HTR-8/SVneo (cell line): ENCODE measurements around the gene RELB.
"Not testable (repeated sequence)": the region's sequence is repeated elsewhere in the genome, so short reads cannot be mapped to it uniquely, and the experiment has no call there.

Experiments
- DNase-seq: peaks from one replicate; pipeline ENCODE4 v3.0.0; 2011; ENCODE audit warnings: low spot score, mixed read lengths; ENCODE audit not compliant: insufficient read length
- FAIRE-seq: peaks from 2 replicates; lab custom pipeline; 2011; peaks lifted over from hg19 to GRCh38; lab: Jason Lieb, UNC

RELB gene

DNA sequence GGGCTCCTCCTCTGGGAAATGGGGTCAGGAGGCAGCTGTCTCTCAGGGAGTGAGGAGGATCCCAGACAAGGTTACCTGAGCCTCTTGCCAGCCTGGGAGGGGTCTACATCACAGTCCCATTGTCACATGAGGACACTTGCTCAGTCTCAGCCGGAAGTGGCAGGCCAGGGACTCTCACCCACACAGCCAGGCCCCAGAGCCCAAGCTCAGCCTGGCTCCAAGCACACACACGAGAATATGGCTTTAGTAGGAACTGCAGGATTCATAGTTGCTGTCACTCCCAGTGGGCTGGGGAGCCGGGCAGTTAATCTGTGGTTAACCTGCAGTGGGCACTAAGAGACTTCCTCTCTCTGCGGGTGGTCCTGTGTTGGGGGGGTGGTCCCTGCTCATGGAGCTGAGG, 15.8 kb upstream of the RELB start:
- no peak for FAIRE-seq
- DNase-seq, result no peak

DNA sequence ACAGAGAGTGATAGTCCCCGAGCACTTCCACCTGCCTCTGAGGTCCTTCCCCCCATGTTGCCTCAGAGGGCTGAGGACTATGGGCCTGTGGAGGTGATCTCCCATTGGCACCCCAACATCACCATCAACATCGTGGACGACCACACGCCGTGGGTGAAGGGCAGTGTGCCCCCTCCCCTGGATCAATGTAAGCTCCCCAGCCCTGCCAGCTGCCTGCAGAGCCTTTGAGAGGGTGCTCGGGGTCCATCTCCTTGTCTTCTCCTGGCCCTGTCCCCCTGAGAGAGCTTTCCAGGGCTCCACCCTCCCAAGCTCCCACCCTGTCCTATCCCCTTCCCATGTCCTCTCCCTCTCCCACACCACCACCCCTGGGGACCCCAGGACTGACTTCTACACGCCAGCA, 14.9 kb upstream of the RELB start:
- DNase-seq (no peak), FAIRE-seq (no peak)

DNA sequence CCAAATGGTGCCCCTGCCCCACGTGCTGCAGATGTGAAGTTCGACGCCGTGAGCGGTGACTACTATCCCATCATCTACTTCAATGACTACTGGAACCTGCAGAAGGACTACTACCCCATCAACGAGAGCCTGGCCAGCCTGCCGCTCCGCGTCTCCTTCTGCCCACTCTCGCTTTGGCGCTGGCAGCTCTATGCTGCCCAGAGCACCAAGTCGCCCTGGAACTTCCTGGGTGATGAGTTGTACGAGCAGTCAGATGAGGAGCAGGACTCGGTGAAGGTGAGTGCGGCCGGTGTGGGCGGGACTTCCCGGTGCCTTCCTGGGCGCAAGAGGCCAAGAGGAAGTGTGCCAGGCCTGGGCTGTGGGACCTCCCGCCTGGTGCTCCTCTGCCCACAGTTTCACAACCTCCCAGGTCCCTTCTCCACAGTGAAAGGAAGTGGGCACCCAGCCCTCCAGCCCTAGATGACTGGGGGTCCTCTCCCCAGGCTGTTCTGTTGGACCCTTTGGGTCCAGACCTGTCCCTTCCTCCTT, 14.1 kb upstream of the RELB start:
- no peak for DNase-seq
- no peak for FAIRE-seq

DNA sequence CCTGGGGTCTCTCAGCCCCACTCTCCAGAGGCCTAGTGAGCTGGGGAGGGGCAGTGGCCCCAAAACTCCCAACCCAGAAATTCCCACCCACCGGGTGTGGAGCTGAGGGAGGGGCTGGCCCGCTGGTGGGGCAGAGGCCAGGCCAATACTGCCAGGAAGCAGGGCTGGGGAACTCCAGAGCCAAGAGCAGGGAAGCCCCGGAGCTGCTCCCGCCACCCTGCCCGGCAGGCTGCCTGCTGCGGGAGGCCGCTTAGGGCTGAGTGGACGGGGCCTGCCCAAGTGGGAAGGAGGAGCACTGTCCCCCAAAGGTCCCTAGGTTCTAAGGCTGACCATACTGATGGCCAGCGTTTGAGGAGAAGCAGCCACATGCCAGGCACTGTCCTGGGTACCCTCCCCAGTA, 13.0 kb upstream of the RELB start:
- FAIRE-seq (no peak), DNase-seq (no peak)

DNA sequence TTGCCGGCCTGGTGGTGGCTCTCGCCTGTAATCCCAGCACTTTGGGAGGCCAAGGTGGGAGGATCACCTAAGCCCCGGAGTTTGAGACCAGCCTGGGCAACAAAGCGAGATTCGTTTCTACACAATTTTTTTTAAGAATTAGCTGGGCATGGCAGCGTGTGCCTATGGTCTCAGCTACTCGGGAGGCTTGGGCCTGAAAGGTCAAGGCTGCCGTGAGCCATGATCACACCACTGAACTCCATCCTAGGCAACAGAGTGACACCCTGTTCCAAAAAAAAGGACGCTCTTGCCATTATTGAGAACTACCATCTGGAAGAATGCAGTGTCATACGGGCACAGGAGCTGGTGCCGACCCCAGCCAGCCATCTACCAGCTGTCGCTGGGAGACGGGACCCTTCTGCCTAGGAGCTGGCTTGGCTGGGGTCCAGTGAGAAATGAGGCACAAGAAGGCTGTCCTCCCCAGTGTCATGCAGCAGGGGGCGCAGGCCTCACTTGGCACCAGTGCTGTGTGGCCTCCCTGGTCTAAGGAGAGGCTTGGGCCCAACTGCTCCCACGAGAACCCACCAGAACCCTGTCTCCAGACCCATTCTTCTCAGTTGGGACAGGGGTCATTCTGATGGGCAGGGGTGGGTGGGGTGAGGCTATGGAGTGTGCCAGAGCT, 12.2 kb upstream of the RELB start:
- DNase-seq, result peak; percentile 31
- FAIRE-seq, result no peak

DNA sequence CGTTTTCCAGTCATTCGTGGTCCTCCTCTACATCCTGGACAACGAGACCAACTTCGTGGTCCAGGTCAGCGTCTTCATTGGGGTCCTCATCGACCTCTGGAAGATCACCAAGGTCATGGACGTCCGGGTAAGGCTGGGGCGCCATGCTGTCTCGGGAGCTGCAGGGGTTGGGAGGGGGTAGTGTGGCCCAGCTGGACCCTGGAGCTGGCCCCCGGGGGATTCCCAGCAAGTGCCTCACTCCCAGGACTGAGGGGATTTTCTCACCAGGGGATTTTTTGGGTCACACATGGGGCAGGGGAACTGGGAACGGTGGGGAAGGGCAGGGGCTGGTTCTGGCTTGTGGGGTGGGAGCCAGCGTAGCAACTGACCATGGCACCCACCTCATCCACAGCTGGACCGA, 10.8 kb upstream of the RELB start:
- FAIRE-seq (no peak), DNase-seq (no peak)

DNA sequence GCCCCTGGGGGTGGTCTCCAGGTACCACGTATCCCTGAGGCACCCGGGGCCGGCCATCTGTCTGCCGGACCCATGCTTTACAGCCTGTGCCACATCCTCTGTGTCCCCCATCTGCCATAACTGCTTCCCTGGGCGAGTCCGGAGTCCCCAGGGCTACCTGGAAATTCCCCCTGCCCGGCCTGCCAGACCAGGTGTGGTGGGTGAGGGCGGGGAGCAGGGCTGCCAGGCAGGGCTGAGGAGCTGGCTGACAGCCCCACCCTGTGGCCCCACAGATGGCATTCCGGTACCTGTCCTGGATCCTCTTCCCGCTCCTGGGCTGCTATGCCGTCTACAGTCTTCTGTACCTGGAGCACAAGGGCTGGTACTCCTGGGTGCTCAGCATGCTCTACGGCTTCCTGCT, 10.3 kb upstream of the RELB start:
- FAIRE-seq, result no peak
- DNase-seq, result no peak

DNA sequence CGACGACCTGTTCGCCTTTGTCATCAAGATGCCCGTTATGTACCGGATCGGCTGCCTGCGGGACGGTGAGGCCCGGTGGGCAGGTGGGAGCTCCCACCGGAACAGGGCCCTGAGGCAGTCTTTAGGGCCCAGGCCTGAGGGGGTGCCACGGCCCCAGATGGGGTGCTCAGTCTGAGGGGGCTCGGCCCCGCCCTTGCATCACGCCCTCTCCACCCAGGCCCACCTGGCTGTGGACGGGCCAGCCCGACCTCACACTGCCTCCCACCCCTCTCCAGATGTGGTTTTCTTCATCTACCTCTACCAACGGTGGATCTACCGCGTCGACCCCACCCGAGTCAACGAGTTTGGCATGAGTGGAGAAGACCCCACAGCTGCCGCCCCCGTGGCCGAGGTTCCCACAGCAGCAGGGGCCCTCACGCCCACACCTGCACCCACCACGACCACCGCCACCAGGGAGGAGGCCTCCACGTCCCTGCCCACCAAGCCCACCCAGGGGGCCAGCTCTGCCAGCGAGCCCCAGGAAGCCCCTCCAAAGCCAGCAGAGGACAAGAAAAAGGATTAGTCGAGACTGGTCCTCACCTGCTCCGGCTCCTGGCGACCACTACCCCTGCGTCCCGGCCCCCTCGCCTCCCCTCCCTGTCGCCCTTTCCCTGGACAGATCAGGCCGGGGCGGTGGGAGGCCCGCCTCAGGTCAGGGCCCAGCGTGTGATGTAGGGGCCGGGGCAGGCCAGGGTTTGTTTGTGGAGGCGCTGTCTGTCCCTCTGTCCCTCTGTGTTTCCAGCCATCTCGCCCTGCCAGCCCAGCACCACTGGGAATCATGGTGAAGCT, 8.7 kb upstream of the RELB start:
- DNase-seq (no peak), FAIRE-seq (no peak)

DNA sequence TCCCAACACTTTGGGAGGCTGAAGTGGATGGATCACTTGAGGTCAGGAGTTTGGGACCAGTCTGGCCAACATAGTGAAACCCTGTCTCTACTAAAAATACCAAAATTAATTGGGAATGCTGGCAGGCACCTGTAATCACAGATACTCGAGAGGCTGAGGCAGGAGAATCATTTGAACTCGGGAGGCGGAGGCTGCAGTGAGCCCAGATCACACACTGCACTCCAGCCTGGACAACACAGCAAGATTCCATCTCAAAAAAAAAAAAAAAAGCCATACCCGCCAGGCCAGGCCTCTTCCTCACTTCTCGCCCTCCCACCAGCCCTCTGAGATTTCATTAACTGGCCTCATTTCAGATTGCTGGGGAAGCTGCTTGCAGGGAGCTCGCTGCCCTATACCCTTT, 7.7 kb upstream of the RELB start:
- no peak for DNase-seq

DNA sequence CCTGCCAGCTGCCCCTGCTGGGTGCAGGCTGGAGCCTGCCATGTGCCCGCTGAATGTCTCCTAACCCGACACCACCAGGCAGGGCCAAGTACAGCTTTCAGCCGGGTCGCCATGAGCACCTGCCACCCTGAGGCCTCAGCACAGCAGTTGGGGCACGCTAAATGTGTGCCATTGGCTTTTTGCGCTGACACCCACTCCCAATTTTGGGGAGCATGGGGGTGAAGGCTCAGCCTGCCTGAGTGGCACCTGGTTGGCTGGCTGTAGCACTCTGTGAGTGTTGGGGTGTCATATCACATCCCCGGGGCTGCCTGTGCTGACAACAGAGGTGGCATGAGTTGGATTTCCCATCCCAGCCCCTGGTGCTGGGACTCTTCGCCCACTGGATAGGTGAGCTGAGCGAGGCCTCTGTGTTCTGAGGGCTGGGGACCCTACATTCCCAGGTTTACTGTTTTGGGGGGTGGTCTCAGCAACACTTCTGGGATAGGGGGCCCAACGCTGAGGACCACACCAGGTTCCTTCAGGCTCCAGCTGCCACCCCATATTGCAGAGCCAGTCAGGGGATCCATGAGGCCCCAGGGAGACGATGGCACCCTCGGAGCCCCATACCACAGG, 7.2 kb upstream of the RELB start:
- FAIRE-seq (no peak), DNase-seq (no peak)

More for the DNA sequence above, 7.7 kb upstream of the RELB start:
- FAIRE-seq, result no peak

DNA sequence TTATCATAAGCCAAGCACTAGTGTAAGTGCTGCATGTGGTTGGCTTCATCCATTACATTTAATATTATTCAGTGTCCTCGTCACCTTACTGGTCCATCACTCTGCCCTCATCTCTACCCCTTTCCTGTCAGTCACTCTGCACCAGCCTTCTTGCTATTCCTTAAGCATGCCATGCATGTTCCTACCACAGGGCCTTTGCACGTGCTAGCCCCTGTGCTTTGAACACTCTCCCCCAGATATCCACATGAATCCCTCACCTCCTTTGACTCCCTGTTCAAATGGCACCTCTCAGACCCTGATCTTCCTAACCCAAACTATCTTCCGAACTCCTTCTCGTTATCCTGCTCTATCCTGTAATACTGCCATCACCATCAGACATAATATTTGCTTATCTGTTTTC, 3.2 kb upstream of the RELB start:
- no peak for FAIRE-seq
- no peak for DNase-seq

DNA sequence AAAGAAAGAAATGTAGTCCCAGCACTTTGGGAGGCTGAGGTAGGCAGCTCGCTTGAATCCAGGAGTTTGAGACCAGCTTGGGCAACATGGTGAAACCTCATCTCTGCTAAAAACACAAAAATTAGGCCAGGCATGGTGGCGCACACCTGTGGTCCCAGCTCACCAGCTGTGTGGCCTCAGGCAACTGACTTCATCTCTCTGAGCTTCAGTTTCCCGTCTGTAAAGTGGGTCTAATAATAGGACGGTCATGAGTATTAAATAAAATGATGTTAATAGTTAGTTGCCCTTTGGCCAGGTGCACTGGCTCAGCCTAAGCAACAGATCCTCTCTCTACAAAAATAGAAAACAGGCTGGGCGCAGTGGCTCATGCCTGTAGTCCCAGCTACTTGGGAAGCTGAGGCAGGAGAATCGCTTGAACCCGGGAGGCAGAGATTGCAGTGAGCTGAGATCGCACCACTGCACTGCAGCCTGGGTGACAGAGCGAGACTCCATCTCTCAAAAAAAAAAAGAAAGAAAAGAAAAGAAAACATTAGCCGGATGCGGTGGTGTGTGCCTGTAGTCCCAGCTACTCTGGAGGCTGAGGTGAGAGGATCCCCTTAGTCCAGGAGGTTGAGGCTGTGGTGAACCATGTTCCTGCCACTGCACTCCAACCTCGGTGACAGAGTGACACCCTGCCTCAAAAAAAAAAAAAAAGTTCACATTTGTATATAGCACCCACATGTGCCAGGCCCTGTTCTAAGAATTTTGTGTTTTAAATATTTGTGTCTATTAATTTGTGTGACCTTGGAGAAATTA, 1.9 kb upstream of the RELB start:
- FAIRE-seq, result not testable (repeated sequence)

DNA sequence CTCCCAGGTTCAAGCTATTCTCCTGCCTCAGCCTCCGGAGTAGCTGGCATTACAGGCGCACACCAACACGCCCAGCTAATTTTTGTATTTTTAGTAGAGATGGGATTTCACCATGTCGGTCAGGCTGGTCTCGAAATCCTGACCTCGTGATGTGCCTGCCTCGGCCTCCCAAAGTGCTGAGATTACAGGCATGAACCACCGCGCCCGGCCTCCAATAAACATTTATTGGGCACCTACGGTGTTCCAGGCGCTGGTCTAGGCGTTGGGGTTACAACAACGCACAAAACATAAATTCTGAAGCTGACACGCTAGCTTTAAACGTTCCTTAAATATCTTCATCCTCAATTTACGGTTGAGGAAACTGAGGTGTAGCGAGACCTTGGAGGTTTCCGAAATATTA, 599 bp upstream of the RELB start:
- not testable (repeated sequence) for FAIRE-seq, DNase-seq

More for the DNA sequence above, 1.9 kb upstream of the RELB start:
- not testable (repeated sequence) for DNase-seq

DNA sequence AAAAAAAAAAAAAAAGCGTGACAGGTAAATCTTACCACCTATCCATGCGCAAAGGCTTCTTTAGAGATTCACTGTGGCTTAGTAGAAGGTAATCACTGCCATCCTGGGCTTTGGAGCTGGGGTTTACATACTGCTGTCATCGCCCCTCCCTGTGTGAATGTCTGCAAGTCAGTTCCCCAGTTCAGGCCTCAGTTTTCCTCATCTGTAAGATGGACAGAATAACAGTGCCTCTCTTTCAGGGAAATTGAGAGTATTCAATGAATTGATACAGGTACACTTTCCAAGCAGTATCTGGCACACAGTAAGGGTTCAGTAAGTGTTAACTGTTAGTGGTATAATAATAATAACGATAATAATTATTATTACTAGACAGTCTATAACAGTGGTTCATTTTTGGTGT, 2.2 kb downstream of the RELB start:
- FAIRE-seq (no peak), DNase-seq (no peak)

DNA sequence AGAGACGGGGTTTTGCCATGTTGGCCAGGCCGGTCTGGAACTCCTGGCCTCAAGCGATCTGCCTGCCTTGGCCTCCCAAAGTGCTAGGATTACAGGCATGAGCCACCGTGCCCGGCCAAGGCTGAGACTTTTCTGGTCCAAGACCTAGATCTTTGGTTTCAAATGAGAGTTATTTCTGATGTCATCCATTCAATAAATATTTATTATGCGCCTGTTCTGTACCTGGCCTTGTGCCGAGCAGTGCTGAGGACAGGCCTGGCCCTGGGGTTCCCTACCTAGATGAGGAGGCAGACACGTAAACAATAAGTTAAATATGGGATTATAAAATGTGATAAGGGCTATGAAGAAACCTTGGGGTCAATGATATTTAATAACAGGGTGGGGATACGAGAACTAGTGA, 4.5 kb downstream of the RELB start:
- DNase-seq, result no peak

DNA sequence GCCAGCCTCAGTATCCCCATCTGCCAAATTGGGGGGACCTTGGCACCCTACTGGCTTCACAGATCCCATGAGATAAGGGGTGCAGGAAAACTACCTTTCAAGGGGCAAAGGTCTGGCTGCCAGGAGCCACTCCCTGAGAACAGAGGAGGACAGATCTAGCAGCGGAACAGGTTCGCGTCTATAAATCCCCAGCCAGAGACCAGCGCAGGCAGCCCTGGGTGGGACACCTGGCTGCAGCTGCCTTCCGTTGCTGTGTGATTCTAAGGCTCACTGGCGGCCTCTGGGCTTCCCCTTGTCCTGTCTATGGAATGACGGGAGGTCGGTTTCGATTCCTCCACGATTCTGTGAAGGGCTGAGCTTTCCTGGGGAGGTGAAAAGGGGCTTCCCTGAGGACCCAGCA, 7.3 kb downstream of the RELB start:
- no peak for DNase-seq
- no peak for FAIRE-seq

More for the DNA sequence above, 4.5 kb downstream of the RELB start:
- no peak for FAIRE-seq

DNA sequence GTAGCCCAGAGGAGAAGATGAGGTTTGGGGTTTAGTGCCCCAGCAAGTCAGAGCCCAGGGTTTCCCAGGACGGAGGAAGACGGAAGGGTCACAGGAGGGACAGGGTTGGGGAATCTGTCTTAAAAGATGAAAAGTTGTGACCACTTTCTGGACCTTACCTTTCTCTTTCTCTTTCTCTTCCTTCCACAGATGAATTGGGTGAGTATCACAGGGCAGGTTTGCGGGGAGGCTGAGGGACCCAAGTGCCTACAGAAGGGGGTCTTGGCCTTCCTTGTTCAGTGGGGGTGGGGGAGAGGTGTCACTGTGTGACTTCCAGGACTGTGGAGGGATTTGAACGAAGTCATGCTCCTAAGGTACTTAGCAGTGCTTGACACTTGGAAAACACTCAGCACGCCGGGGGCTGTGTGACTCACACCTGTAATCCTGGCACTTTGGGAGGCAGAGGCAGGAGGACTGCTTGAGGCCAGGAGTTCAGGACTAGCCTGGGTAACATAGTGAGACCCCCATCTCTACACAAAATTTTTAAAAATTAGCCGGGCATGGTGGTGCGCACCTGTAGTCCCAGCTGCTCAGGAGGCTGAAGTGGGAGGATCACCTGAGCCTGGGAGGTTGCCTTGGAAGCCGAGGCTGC, 8.5 kb downstream of the RELB start:
- DNase-seq (no peak), FAIRE-seq (no peak)

DNA sequence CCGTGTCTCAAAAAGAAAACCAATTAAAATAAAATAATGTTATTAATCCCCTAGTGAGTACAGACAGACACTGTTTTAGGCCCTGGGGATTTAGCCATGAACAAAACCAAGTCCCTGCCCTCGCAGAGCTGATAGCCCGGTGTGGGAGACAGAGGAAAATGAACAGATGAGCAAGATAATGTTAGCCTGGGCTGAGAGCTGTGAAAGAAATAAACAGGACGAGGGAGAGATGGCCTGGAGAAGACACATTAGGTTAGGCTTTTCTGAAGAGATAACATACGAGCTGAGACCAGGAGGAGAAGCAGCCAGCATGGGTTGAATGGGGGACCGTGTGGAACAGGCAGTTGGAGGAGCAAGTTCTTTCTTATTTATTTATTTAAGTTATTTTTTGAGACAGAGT, 9.0 kb downstream of the RELB start:
- DNase-seq (no peak), FAIRE-seq (no peak)

DNA sequence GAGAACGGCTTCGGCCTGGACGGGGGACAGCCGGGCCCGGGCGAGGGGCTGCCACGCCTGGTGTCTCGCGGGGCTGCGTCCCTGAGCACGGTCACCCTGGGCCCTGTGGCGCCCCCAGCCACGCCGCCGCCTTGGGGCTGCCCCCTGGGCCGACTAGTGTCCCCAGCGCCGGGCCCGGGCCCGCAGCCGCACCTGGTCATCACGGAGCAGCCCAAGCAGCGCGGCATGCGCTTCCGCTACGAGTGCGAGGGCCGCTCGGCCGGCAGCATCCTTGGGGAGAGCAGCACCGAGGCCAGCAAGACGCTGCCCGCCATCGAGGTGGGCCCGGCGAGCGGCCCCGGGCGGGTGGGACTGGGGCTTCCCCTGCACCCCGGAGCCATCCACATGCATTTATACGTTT, 10.7 kb downstream of the RELB start:
- no peak for FAIRE-seq

More for the DNA sequence above, 10.7 kb downstream of the RELB start:
- DNase-seq, result no peak
